Activated T-helper 1 cell treated with anti-CD3 and anti-CD28 coated beads, Interleukin-12 subunit alpha, Interleukin-12 subunit beta, Interleukin-2, Interleukin-4 antibody, amounts not matched to agents 30 ng/mL and 10 ng/mL and 1 ng/mL, durations not matched to agents 14 hours and 24 hours and 36 hours (primary cell): ENCODE measurements around the gene SSTR5. TPM values are rescaled to one million over a fixed set of nuclear protein-coding genes. Genes with fewer than 3 reads are reported as not detected.
A peak's percentile ranks its signal among the peaks of the same experiment; 100 is the strongest.

Source experiments
- DNase-seq: peaks from one replicate; pipeline ENCODE4 v3.0.0; 2021; ENCODE audit warnings: low spot score
- H3K27ac Mint-ChIP-seq: one replicate; pipeline ENCODE4 v1.8.0; 2021; ENCODE audit warnings: mild to moderate bottlenecking, mixed read lengths
- H3K27me3 Mint-ChIP-seq: one replicate; pipeline ENCODE4 v1.8.0; 2022; ENCODE audit warnings: mild to moderate bottlenecking, moderate library complexity, mixed read lengths; ENCODE audit not compliant: insufficient read depth
- H3K36me3 Mint-ChIP-seq: one replicate; pipeline ENCODE4 v1.8.0; 2021; ENCODE audit warnings: low read depth, mixed read lengths
- H3K4me1 Mint-ChIP-seq: one replicate; pipeline ENCODE4 v1.8.0; 2021; ENCODE audit warnings: low read depth, mixed read lengths
- H3K4me3 Mint-ChIP-seq: one replicate; pipeline ENCODE4 v1.8.0; 2021; ENCODE audit warnings: mild to moderate bottlenecking, moderate library complexity, mixed read lengths
- H3K9me3 Mint-ChIP-seq: one replicate; pipeline ENCODE4 v1.8.0; 2021; ENCODE audit warnings: mixed read lengths
- intact Hi-C: fragments of 100-400 bp; cut with micrococcal nuclease; formaldehyde crosslinking; loops from one replicate; pipeline ENCODE4 v1.15.1; 2024
- total RNA-seq: library from RNA; stranded (reverse); gene quantifications from 2 replicates; pipeline ENCODE4 v1.2.3, GENCODE V29; 2022

The SSTR5 gene
- total RNA-seq, 1 donor from 2014 or later, result not detected

GRCh38 chr16:1063728-1064127 lies 8.8 kb upstream of the SSTR5 start:
- H3K4me3 Mint-ChIP-seq, result no peak overlapping the region
- H3K4me1 Mint-ChIP-seq, result no peaks in the 10 kb centered on the region
- intact Hi-C loops, result no loop called here
- no peak overlapping the region for H3K27ac Mint-ChIP-seq
- H3K9me3 Mint-ChIP-seq, result peaks cover 6% of the 10 kb centered on the region
- peaks cover 2% of the 10 kb centered on the region for H3K36me3 Mint-ChIP-seq
- no peak for DNase-seq
- peaks cover 8% of the 10 kb centered on the region for H3K27me3 Mint-ChIP-seq

- intact Hi-C loops, result no loop called here
- H3K4me3 Mint-ChIP-seq, result no peak overlapping the region
- no peak overlapping the region for H3K27ac Mint-ChIP-seq
- peaks cover 14% of the 10 kb centered on the region for H3K27me3 Mint-ChIP-seq
- H3K36me3 Mint-ChIP-seq, result no peaks in the 10 kb centered on the region
- no peaks in the 10 kb centered on the region for H3K4me1 Mint-ChIP-seq
- H3K9me3 Mint-ChIP-seq, result no peaks in the 10 kb centered on the region
- DNase-seq, result no peak
Observed at GRCh38 chr16:1065469-1066128, 6.9 kb upstream of the SSTR5 start.

- no peaks in the 10 kb centered on the region for H3K4me1 Mint-ChIP-seq
- H3K27me3 Mint-ChIP-seq, result peaks cover 14% of the 10 kb centered on the region
- no peaks in the 10 kb centered on the region for H3K36me3 Mint-ChIP-seq
- DNase-seq, result no peak
- H3K9me3 Mint-ChIP-seq, result no peaks in the 10 kb centered on the region
- intact Hi-C loops, result no loop called here
- no peak overlapping the region for H3K4me3 Mint-ChIP-seq
- H3K27ac Mint-ChIP-seq, result no peak overlapping the region
Observed at GRCh38 chr16:1066584-1067172, 5.9 kb upstream of the SSTR5 start.

- no peaks in the 10 kb centered on the region for H3K4me1 Mint-ChIP-seq
- no peaks in the 10 kb centered on the region for H3K9me3 Mint-ChIP-seq
- intact Hi-C loops, result no loop called here
- DNase-seq, result no peak
- H3K27ac Mint-ChIP-seq, result peak overlapping the region; percentile 82
- peaks cover 14% of the 10 kb centered on the region for H3K27me3 Mint-ChIP-seq
- no peak overlapping the region for H3K4me3 Mint-ChIP-seq
- no peaks in the 10 kb centered on the region for H3K36me3 Mint-ChIP-seq
Observed at GRCh38 chr16:1067629-1068028, 4.9 kb upstream of the SSTR5 start.

- Mint-ChIP-seq H3K36me3 (no peaks in the 10 kb centered on the region), H3K4me3 (no peak overlapping the region), H3K4me1 (no peaks in the 10 kb centered on the region), H3K27me3 (peaks cover 14% of the 10 kb centered on the region), H3K9me3 (no peaks in the 10 kb centered on the region), H3K27ac (no peak overlapping the region)
- intact Hi-C loops, result no loop called here
- no peak for DNase-seq
Observed at GRCh38 chr16:1068451-1068850, 4.1 kb upstream of the SSTR5 start.

- DNase-seq, result no peak
- no peak overlapping the region for H3K27ac Mint-ChIP-seq
Observed at GRCh38 chr16:1069154-1069553, 3.4 kb upstream of the SSTR5 start.

GRCh38 chr16:1070084-1070863 lies 2.3 kb upstream of the SSTR5 start:
- Mint-ChIP-seq H3K36me3 (no peaks in the 10 kb centered on the region), H3K27ac (no peak overlapping the region), H3K4me1 (no peaks in the 10 kb centered on the region), H3K4me3 (no peak overlapping the region), H3K9me3 (no peaks in the 10 kb centered on the region), H3K27me3 (peaks cover 11% of the 10 kb centered on the region)
- intact Hi-C loops, result no loop called here
- no peak for DNase-seq

More at GRCh38 chr16:1069154-1069553, 3.4 kb upstream of the SSTR5 start:
- no peaks in the 10 kb centered on the region for H3K9me3 Mint-ChIP-seq
- peaks cover 14% of the 10 kb centered on the region for H3K27me3 Mint-ChIP-seq
- no peak overlapping the region for H3K4me3 Mint-ChIP-seq
- intact Hi-C loops, result no loop called here
- H3K36me3 Mint-ChIP-seq, result no peaks in the 10 kb centered on the region
- H3K4me1 Mint-ChIP-seq, result no peaks in the 10 kb centered on the region

- H3K27ac Mint-ChIP-seq, result no peak overlapping the region
- no peaks in the 10 kb centered on the region for H3K36me3 Mint-ChIP-seq
- no peak overlapping the region for H3K4me3 Mint-ChIP-seq
- DNase-seq, result no peak
- no peaks in the 10 kb centered on the region for H3K4me1 Mint-ChIP-seq
- H3K27me3 Mint-ChIP-seq, result peaks cover 9% of the 10 kb centered on the region
- H3K9me3 Mint-ChIP-seq, result no peaks in the 10 kb centered on the region
- intact Hi-C loops, result no loop called here
Observed at GRCh38 chr16:1070864-1071408, 1.6 kb upstream of the SSTR5 start.

- intact Hi-C loops, result no loop called here
- Mint-ChIP-seq H3K36me3 (no peaks in the 10 kb centered on the region), H3K4me1 (no peaks in the 10 kb centered on the region), H3K4me3 (no peak overlapping the region), H3K9me3 (no peaks in the 10 kb centered on the region), H3K27me3 (peaks cover 9% of the 10 kb centered on the region), H3K27ac (no peak overlapping the region)
- no peak for DNase-seq
Observed at GRCh38 chr16:1071561-1072225, 854 bp upstream of the SSTR5 start.

- Mint-ChIP-seq H3K27ac (no peak overlapping the region), H3K4me1 (no peaks in the 10 kb centered on the region), H3K27me3 (peaks cover 6% of the 10 kb centered on the region), H3K4me3 (no peak overlapping the region), H3K36me3 (no peaks in the 10 kb centered on the region), H3K9me3 (no peaks in the 10 kb centered on the region)
- DNase-seq, result no peak
- intact Hi-C loops, result no loop called here
Observed at GRCh38 chr16:1073262-1073558, 663 bp downstream of the SSTR5 start.

- Mint-ChIP-seq H3K27me3 (peaks cover 6% of the 10 kb centered on the region), H3K4me3 (no peak overlapping the region), H3K36me3 (no peaks in the 10 kb centered on the region), H3K4me1 (no peaks in the 10 kb centered on the region), H3K27ac (no peak overlapping the region), H3K9me3 (no peaks in the 10 kb centered on the region)
- intact Hi-C loops, result no loop called here
- no peak for DNase-seq
Observed at GRCh38 chr16:1073566-1074378, 1.2 kb downstream of the SSTR5 start.

GRCh38 chr16:1074379-1074649 lies 1.8 kb downstream of the SSTR5 start:
- Mint-ChIP-seq H3K27ac (no peak overlapping the region), H3K4me3 (no peak overlapping the region), H3K4me1 (no peaks in the 10 kb centered on the region), H3K9me3 (no peaks in the 10 kb centered on the region), H3K36me3 (no peaks in the 10 kb centered on the region), H3K27me3 (peaks cover 6% of the 10 kb centered on the region)
- no peak for DNase-seq
- intact Hi-C loops, result no loop called here
